Endothelial cell (in vitro differentiated cells): ENCODE data around the gene SCN2B. TPM values are rescaled to one million over a fixed set of nuclear protein-coding genes. Genes with fewer than 3 reads are reported as not detected.

Source experiments
- DNase-seq: peaks from one replicate; pipeline ENCODE4 v3.0.0; 2021; ENCODE audit warnings: low spot score
- H3K27ac Mint-ChIP-seq: one replicate; pipeline ENCODE4 v1.8.0; 2021; ENCODE audit warnings: mixed read lengths, inconsistent platforms; ENCODE audit not compliant: unreplicated experiment
- H3K27me3 Mint-ChIP-seq: one replicate; pipeline ENCODE4 v1.8.0; 2021; ENCODE audit warnings: mild to moderate bottlenecking, moderate library complexity, mixed read lengths, inconsistent platforms; ENCODE audit not compliant: unreplicated experiment
- H3K36me3 Mint-ChIP-seq: one replicate; pipeline ENCODE4 v1.8.0; 2021; ENCODE audit warnings: mild to moderate bottlenecking, low read depth, mixed read lengths, inconsistent platforms; ENCODE audit not compliant: unreplicated experiment
- H3K4me1 Mint-ChIP-seq: one replicate; pipeline ENCODE4 v1.8.0; 2021; ENCODE audit warnings: mild to moderate bottlenecking, mixed read lengths, inconsistent platforms; ENCODE audit not compliant: unreplicated experiment
- H3K4me3 Mint-ChIP-seq: one replicate; pipeline ENCODE4 v1.8.0; 2021; ENCODE audit warnings: mild to moderate bottlenecking, mixed read lengths, inconsistent platforms; ENCODE audit not compliant: unreplicated experiment
- H3K9me3 Mint-ChIP-seq: one replicate; pipeline ENCODE4 v1.8.0; 2021; ENCODE audit warnings: mixed read lengths, inconsistent platforms; ENCODE audit not compliant: unreplicated experiment
- total RNA-seq: library from RNA; stranded (reverse); fragmentation: NEBNext Ultra II Directional; extraction: Animal tissue kit (Norgen Biotek cat#: 25700); gene quantifications from one replicate; pipeline ENCODE4 v1.2.1, GENCODE V29; 2021; ENCODE audit not compliant: unreplicated experiment
- TF ChIP-seq, protein P1 (sequence below): fragments of 200-600 bp; sonication (generic); IDR thresholded peaks from one replicate; pipeline ENCODE4 v1.5.0; 2021; ENCODE audit warnings: antibody characterized with exemption; ENCODE audit not compliant: unreplicated experiment

SCN2B gene
- total RNA-seq, 1 donor from 2014 or later, result not detected

DNA sequence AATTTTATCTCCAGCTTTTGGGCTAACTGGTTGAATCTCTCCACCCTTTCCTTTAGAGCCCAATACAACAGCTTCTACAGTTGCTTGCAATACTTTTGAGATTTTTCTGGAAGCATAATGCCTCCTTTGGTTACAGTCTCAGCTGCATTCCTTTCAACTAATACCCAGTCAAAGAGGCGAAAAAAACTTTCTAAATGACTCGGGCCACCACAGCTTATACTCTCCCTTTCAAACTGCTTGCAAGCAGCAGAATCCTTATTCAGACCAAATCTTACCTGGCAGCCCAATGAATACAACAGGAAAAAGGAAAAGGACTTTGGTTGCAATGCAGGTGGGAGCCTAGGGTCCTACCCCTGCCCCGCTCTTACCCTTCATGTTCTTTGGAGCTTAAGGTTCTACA is 32.6 kb upstream of the SCN2B start:
- no peak for DNase-seq
- Mint-ChIP-seq H3K4me3 (no peak overlapping the region), H3K27me3 (peaks cover 4% of the 10 kb centered on the region), H3K36me3 (no peaks in the 10 kb centered on the region), H3K9me3 (no peaks in the 10 kb centered on the region), H3K4me1 (peaks cover 39% of the 10 kb centered on the region), H3K27ac (no peak overlapping the region)
- TF ChIP-seq, protein P1, sequence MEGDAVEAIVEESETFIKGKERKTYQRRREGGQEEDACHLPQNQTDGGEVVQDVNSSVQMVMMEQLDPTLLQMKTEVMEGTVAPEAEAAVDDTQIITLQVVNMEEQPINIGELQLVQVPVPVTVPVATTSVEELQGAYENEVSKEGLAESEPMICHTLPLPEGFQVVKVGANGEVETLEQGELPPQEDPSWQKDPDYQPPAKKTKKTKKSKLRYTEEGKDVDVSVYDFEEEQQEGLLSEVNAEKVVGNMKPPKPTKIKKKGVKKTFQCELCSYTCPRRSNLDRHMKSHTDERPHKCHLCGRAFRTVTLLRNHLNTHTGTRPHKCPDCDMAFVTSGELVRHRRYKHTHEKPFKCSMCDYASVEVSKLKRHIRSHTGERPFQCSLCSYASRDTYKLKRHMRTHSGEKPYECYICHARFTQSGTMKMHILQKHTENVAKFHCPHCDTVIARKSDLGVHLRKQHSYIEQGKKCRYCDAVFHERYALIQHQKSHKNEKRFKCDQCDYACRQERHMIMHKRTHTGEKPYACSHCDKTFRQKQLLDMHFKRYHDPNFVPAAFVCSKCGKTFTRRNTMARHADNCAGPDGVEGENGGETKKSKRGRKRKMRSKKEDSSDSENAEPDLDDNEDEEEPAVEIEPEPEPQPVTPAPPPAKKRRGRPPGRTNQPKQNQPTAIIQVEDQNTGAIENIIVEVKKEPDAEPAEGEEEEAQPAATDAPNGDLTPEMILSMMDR, result no peak

DNA sequence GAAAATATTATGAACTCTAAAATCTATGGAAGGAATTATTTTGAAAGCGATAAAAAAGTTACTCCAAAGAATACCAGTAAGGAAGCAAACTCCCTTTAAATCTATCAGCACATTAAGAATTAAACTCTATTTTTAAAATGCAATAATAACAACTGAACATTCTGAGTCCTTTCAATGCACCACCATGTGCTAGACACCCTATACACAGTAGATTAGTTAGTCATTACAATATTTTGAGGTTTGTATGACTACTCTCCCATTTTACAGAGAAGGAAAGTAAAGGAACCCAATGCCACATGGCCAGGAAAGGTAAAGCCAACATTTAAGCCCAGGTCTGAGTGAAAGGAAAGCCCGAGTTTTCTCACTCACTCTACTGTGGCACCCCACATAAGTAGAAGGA is 30.6 kb upstream of the SCN2B start:
- Mint-ChIP-seq H3K4me1 (peaks cover 20% of the 10 kb centered on the region), H3K27ac (peak overlapping the region; percentile 8), H3K4me3 (no peak overlapping the region), H3K36me3 (no peaks in the 10 kb centered on the region), H3K9me3 (no peaks in the 10 kb centered on the region), H3K27me3 (no peaks in the 10 kb centered on the region)
- TF ChIP-seq, protein P1, result no peak
- no peak for DNase-seq

DNA sequence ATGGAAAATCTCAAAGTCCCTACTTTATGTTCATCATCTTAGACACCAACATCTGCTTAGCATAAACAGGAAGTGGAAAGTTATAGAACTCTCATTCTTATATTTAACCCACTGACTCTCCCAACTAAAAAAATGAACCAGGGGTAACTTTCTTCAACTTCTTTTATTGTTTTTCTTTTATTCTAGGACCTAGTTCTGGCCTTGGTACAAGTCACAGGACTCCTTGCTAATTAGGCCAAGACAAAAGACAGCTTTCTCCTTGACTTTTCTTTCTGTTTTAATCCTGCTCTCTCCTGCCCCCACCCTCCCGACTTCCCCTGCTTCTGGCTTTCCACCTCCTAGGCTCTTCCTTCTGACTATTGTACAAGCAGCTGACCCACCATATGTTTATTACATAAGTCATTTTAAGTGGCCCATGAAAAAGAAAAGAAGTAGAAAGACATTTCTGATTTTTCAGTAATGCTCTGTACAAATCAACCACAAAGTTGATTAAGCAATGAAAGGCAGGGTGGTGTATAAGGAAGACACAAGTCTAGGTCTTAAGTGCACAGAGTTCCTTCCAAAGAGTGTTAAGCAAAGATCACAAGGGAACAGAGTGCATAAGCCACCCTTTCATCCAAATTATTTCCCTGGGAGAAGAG is 30.1 kb upstream of the SCN2B start:
- DNase-seq, result no peak
- Mint-ChIP-seq H3K4me1 (peaks cover 14% of the 10 kb centered on the region), H3K27ac (peak overlapping the region; percentile 8), H3K36me3 (no peaks in the 10 kb centered on the region), H3K9me3 (no peaks in the 10 kb centered on the region), H3K4me3 (no peak overlapping the region), H3K27me3 (no peaks in the 10 kb centered on the region)
- TF ChIP-seq, protein P1, result no peak

DNA sequence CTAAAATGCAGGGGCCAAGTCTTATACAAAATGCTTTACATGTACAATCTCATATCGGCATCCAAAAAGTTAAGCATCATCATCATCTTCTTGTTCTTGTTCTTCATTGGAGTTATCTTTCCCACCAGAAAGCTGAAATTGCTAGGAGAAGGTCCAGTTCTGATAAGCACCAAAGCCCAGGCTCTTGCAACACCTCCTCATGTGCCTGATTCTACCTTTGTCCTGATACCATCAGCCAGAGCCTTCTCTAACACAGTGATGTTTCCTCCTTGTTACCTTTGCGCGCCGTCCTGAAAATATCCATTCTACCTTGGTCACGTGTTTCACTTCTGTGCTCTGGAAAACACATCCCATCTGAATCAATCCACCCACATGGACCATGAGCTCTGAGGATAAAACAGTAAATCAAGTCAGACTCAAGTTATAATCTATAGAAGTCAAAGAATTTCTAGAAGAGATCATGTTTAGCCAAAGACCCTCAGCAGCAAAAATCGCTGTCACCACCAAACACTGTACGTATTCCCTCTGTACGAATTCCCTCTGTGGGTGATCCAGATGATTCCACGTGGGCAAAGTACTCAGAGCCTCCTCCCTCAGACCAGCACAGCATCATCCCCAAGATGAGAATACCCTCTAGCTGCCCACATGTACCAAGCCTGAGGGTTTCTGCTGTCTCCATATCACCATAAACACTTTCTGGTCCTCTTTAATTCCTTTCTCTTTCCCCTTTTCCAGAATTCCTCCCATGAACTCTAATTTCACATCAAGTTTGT is 29.4 kb upstream of the SCN2B start:
- TF ChIP-seq, protein P1, result no peak
- Mint-ChIP-seq H3K36me3 (no peaks in the 10 kb centered on the region), H3K4me3 (no peak overlapping the region), H3K4me1 (peaks cover 11% of the 10 kb centered on the region), H3K27me3 (no peaks in the 10 kb centered on the region), H3K9me3 (no peaks in the 10 kb centered on the region), H3K27ac (no peak overlapping the region)
- DNase-seq, result no peak
